ENCODE data around the gene HCN2. TPM values are rescaled to one million over a fixed set of nuclear protein-coding genes. Genes with fewer than 3 reads are reported as not detected.

The HCN2 gene
- total and polyA plus RNA-seq, 9 of the 15 experiments (the other 6 are each of a cell fraction or from before 2014, with no cell fraction given), result 0.29 to 4.2 (median 0.82) TPM; not detected in 2

- TF ChIP-seq SP1 (CRISPR knock-in tag; IDR thresholded peaks at IDR 0.05) (no peak; the same call in 1 of the 2 replicates), HMG20A (CRISPR knock-in tag; conservative IDR thresholded peaks at IDR 0.05) (no peak), JUND (IDR thresholded peaks at IDR 0.05; ENCODE audit: borderline replicate concordance, low read depth, low read length) (peak; percentile 69), JUND (tag; IDR thresholded peaks at IDR 0.05; ENCODE audit: borderline replicate concordance, low read depth, low read length) (no peak; the same call in 2 of the 3 replicates), PTRF (tag; IDR thresholded peaks at IDR 0.05) (no peak), POLR2H (tag; IDR thresholded peaks at IDR 0.05; ENCODE audit: low read depth) (peak; percentile 95), SIRT6 (IDR thresholded peaks at IDR 0.05; ENCODE audit: low read depth, low read length) (no peak), UBTF (IDR thresholded peaks at IDR 0.05; ENCODE audit: borderline replicate concordance in 1 of 2, low read depth in 2 of 2, low read length in 2 of 2) (peak in 1 of 2 experiments; percentile 80; a peak in 2 of 4 replicates), ETV6 (IDR thresholded peaks at IDR 0.05; ENCODE audit: borderline replicate concordance in 1 of 2, low read depth in 2 of 2, low read length in 1 of 2) (no peak), ETV6 (CRISPR knock-in tag; IDR thresholded peaks at IDR 0.05; ENCODE audit: borderline replicate concordance) (no peak), ZNF445 (CRISPR knock-in tag; IDR thresholded peaks at IDR 0.05; ENCODE audit: low read depth) (no peak), CBX1 (IDR thresholded peaks at IDR 0.05; ENCODE audit: low read depth) (peak; percentile 84; the same call in 1 of the 2 replicates), ZNF707 (CRISPR knock-in tag; conservative IDR thresholded peaks at IDR 0.05) (no peak), DPF2 (IDR thresholded peaks at IDR 0.05) (no peak), U2AF2 (optimal IDR thresholded peaks at IDR 0.05; ENCODE audit: low read depth, low read length) (no peak), NFIX (CRISPR knock-in tag; IDR thresholded peaks at IDR 0.05; ENCODE audit: low read depth) (no peak), BMI1 (IDR thresholded peaks at IDR 0.05; ENCODE audit: low read length) (no peak), STAT6 (CRISPR knock-in tag; IDR thresholded peaks at IDR 0.05) (0 out of 2 replicates have a peak, but pooled peaks have one; percentile 52), HNRNPL (IDR thresholded peaks at IDR 0.05; ENCODE audit: low read depth, low read length) (no peak), MYBL2 (IDR thresholded peaks at IDR 0.05; ENCODE audit: low read depth) (no peak), MYBL2 (CRISPR knock-in tag; IDR thresholded peaks at IDR 0.05; ENCODE audit: borderline replicate concordance) (no peak), ZFPM2 (CRISPR knock-in tag; IDR thresholded peaks at IDR 0.05) (0 out of 2 replicates have a peak, but pooled peaks have one; percentile 7), ZNF146 (CRISPR knock-in tag; IDR thresholded peaks at IDR 0.05; ENCODE audit: unreplicated experiment) (no peak)
These were observed 17.4 kb upstream of the HCN2 start, which contains the start of gene BSG (continued) for GRCh38 chr19:572140-572742.
